Left cardiac atrium (tissue), 4 donors: ENCODE data around the gene COPZ1. TPM values are rescaled to one million over a fixed set of nuclear protein-coding genes. Genes with fewer than 3 reads are reported as not detected.
"Not testable (repeated sequence)": the region's sequence is repeated elsewhere in the genome, so short reads cannot be mapped to it uniquely, and the experiment has no call there.

Source experiments
- ATAC-seq, 2 donors: fragments of 200-7000 bp; cut with Tn5 transposase; one replicate each; pipeline ENCODE4 v1.9.1; 2020; ENCODE audit warnings: mild to moderate bottlenecking in 2 of 2, moderate library complexity in 2 of 2
- DNase-seq: peaks from one replicate; pipeline ENCODE4 v3.0.0-alpha.2; 2020
- intact Hi-C, 2 donors: fragments of 100-400 bp; cut with DNase I; formaldehyde crosslinking; loops; one replicate each; pipeline versions ENCODE4 v1.14.1 to v1.15.1; 2022 to 2023
- total RNA-seq, 2 donors: library from RNA; stranded (reverse); fragmentation: NEBNext Ultra II Directional; extraction: Animal tissue kit (Norgen Biotek cat#: 25700); gene quantifications; one replicate each; pipeline ENCODE4 v1.2.1, GENCODE V29; 2021
- donor health status: DM: no; HTN: yes; CAD: no.
- donor health status: DM: no; HTN: yes; CAD: no; lungs with severe emphysema.
- donor health status: DM: yes; HTN: yes; CAD: no.
- donor health status: Dilated cardiomyopathy.

Gene COPZ1
- total RNA-seq, 2 donors from 2014 or later: 118 to 131 TPM

DNA sequence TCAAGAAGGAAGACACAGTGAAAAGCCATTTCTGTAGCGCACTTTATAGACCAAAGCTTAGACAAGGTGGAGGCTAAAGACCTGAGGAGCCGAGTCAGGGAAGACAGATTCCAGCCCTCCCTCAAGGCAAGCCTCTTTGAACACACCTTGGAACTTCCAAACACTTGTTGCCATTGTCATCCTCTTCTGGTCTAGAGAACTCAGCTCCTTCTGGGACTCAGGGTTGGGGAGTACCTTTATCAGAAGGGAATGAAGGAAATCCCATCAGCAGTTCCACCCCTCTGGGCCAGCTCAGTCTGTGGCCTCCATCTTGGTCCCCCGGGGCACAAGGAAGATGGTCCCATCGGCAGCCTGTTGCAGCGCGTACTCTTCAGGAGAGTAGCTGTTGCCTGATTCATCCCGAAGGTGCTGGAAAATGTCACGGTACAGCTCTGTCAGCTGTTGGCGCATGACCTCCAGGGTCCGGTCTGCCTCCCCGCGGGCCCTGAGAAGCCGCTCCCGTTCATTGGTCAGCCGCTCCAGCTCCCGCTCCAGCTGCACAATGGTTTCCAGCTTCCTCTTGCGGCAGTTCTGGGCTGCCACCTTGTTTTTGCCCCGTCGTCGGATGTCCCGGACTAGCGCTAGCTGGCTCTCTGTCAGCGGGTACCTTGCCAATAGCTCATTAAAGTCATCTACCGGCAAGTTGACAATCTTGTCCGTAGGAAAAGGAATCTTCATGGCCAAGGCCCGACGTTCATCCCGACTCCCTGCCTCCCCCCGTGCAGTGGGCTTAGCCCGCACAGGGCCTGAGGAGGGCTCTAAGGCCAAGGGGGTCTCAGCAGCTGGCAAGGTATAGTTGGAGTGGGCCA, 32.6 kb upstream of the COPZ1 start:
- no peak for ATAC-seq
- intact Hi-C loops: loop anchor here (10.0 kb wide), 1 partner anchor 72 kb away; the partner anchor contains the start of gene GPR84 (in 2 of the 2)
- DNase-seq: no peak

DNA sequence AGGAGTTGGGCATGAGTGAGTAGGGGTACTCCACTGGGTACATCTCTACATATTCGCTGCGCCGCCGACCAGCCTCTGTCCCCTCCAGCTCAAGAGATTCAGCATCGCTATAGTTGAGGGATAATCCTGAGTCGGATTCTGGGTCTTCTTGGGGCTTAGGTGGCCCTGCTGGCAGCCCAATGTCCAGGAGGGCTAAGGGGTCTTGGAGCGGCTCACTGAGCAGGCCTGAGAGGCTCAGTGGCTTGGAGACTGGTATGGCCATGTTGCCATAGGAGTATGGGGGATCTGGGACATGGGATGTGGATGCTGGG, 32.0 kb upstream of the COPZ1 start:
- ATAC-seq (no peak), DNase-seq (no peak)
- intact Hi-C loops: loop anchor here (10.0 kb wide), 1 partner anchor 72 kb away; the partner anchor contains the start of gene GPR84 (in 2 of the 2)

DNA sequence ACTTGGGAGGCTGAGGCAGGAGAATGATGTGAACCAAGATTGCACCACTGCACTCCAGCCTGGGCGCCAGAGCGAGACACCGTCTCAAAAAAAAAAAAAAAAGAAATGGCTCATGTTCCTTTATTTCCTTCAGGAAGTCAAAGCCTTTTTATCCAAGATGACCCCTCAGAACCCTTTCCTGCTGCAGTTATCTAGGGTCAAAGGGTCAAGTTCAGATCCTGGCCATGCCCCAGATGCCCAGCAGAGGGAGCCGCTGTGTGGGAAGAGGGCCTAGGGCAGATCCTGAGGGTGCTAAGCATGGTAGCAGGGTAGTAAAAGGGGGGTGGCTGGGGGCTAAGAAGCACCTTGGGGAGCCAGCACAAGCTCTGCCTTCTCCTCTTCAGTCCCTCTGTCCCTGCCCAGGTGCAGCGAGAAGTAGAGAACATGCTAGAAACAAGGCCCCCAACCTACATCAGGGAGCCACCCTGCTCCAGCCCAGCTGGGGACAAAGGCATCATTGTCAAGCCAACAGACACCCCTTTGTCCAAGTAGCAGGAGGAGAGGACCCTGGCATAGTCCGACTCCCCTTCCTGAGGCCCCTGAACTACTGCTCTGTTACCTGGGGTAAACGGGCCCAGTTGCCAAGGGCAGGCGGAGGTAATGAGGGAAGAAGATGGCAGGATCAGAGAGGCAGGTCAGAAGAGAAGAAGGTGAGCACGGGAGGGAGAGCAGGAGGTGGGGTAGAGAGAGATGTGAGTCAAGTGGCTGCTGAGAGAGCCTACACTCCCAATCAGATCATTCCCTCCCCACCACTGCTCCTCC, 30.6 kb upstream of the COPZ1 start:
- ATAC-seq: peak in 1 of 2 donors; percentile 67
- intact Hi-C loops: loop anchor here (10.0 kb wide), 1 partner anchor 70 kb away; the partner anchor contains the start of gene GPR84 (in 2 of the 2)

DNA sequence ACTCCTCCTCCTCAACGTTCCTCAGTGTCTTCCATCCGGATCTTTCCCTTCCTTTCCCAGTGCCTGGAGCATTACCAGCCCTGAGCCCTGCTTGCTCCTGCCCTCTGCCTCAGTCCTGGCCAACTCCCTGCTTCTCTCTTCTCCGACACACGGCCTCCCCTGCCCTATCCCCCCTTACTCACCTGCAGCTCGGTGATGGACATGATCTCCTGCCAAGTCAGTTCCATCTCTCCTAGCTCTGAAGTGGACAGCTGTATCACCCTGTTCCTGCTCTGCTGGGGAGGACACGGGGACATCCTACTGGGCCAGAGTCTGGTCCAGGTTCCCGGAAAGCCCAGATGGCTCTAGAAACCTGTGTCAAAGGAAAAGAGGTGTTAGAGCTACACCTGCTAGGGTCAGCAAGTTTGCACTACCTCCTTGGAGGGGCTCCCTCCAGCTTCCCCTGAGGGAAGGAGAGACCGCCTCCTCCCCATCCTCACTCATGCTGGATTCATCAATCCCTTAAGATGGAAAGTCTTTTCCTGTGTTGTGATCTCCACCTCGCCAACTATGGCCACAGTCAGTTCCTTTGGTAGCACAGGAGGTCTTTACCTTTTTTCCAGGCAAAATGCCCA, 29.9 kb upstream of the COPZ1 start:
- intact Hi-C loops: loop anchor here (10.0 kb wide), 1 partner anchor 70 kb away; the partner anchor contains the start of gene GPR84 (in 2 of the 2)
- ATAC-seq: no peak
- DNase-seq: no peak

More for the DNA sequence above, 30.6 kb upstream of the COPZ1 start:
- DNase-seq: peak; percentile 48

DNA sequence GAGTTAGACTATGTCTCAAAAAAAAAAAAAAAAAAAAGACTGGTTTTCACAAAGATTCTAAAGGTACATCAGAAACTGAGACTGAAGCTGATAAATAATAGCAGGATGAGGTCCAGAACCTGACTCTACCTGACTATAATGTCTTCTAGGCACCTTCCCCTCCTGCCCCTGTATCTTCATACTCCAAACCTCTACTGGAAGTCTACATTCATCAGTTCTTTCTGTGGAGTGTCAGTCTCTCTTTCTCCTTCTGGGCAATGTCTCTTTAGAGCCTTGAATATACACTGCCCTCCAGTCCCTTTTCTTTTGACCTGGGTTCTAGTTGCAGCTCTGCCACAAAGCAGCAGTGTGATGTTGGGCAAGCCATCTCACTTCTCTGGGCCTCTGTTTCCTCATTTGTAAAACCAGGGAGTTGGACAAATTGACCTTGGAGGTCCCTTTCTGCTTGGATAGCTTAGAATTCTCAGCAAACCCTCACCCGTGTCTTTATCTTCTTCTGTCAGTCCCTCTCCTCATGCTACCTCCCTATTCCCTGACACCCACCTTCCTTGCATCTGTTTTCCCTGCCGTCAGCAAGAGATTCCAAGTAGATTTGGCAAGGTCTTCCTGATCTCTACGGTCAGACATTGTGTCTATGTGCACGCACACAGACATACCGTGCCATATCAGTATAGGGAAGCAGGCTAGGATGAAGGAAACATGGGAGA, 28.4 kb upstream of the COPZ1 start:
- intact Hi-C loops: loop anchor here (10.0 kb wide), 1 partner anchor 68 kb away; the partner anchor contains the start of gene GPR84 (in 2 of the 2)
- DNase-seq (no peak), ATAC-seq (no peak)

DNA sequence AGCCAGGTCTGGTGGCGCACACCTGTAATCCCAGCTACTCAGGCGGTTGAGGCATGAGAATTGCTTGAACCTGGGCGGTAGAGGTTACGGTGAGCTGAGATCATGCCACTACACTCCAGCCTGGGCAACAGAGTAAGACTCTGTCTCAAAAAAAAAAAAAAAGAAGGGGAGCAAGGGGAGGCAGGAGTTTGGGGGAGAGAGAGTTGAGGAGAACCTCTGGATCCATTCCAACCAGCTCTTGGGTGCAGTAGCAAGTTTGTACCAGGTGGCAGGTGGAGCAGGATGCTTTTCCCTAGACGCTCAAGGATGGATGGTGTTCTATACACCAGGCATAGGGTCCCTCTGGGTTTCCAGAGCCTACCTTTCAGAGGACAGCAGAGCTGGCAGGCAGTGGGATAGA, 26.0 kb upstream of the COPZ1 start:
- DNase-seq (no peak), ATAC-seq (no peak)
- intact Hi-C loops: loop anchor here (10.0 kb wide), 1 partner anchor 66 kb away; the partner anchor contains the start of gene GPR84 (in 2 of the 2)

DNA sequence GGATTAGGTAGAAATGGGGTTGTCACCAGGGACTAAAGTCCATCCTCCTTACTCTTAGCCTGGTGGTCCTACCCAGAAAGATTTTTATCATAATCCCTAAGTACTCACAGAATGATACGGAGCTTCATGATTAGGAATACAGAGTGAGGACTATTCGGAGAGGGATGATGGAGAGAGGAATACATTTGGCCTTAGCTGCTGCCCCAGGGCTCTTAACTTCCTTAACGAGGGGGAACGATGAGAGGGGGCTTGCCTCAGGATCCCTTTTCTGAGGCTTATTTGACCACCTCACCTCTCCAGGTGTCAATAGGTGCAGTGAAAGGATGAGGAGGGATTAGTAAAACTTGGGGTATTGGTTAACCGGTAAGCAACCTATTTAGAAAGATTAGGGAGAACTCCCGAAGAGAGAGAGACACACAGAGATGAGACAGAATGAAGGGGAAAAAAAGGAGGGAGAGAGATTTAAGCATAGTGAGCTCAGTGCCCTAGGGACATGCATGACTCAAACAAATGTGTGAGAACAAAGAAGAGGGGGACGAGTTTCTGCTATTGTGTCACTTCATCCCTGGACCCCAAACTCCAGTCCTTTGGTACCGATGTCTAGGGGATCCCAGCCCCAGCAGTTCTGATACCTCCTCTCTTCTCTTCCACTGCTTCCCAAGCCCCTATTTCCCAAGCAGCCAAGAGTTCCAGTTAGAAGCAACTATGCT, 25.3 kb upstream of the COPZ1 start:
- intact Hi-C loops: loop anchor here (10.0 kb wide), 1 partner anchor 65 kb away; the partner anchor contains the start of gene GPR84 (in 2 of the 2)
- no peak for ATAC-seq
- DNase-seq: no peak

DNA sequence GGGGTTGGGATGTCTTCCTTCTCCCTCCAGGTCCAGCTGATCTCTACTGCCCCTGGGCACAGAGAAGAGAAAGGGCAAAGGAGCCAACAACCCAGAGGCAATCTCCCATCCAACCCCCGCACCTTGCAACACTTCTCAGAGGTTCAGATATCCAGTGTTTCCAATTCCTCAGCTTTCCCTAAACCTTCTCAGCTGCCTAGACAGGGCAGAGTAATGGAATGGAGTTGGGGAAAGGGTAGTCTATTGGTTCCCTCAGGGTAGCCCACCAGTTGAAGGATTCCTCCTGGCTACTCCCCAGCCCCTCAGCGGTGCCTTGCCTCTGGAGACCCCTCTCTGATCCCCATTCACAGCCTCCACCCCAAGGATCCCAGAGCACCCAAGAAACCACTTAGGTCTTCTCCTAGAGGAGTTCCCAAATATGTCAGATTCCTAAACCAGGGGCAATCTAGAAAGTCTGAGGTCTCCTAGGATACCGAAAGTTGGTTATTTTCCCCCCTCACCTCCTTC, 24.7 kb upstream of the COPZ1 start:
- ATAC-seq: peak in 1 of 2 donors; percentile 13
- no peak for DNase-seq
- intact Hi-C loops: no loop called here

DNA sequence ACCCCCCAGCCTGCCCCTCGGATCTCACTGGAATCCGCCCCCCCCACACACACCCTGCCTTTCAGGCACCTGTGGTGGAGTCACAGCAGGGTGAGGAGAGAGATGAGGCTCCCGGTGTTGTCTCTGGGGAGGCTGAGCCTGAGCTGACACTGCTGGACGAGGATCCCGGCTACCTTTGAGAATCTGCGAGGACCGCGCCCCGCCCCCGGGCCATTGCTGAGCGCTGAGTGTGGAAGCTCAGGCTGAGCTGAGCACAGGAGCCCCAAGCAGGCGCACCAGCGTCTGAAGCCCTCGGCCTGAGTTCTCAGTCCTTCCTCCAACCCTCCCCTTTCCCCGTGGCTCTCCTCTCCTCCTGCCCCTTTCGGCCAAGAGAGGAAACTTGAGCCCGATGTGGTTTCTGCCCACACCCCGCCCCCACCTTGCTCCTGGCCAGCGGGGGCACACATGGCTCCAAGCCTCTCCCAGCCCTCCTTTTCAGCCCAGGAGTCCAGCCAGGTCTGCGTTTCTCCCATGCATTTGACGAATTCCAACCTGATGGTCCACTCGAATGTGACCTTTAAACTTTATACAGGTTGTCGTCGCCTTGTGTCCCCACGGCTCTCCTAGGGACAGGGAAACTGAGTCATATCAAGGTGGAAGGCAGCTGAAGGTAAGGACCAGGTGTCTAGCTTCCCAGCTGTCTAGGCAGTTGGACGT, 24.1 kb upstream of the COPZ1 start, which contains the start of gene NFE2:
Gene NFE2 (minus strand): TSS at position 284 of the 696 bp plus-strand sequence. CDS start 5,767 bp downstream, outside the sequence.
- ATAC-seq (peak; percentile 69 to 90), DNase-seq (peak; percentile 56)
- intact Hi-C loops: no loop called here

DNA sequence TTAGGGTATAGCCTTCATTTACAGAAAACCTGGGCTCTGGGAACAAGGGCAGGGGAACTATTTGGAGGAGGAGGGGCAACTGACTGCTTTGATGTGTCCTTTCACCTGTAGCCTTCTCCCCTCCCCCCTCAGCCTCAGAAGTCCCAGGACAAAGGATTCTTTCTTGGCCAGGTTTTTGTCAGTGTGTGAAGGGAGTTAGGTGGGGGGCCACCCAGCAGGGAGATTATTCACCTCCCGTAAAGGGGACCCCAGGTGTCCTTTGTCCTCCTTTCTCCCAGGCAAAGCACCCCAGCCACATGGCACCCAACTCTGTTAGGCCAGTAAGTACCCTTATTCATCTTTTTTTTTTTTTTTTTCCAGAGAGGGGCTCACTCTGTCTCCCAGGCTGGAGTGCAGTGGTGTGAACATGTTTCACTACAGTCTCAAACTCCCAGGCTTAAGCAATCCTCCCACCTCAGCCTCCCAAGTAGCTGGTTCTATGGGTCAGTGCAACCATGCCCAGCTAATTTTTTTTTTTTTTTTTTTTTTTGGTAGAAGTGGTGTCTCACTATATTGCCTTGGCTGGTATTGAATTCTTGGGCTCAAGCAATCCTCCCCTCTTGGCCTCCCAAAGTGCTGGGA, 23.4 kb upstream of the COPZ1 start:
- DNase-seq (no peak), ATAC-seq (no peak)
- intact Hi-C loops: no loop called here

DNA sequence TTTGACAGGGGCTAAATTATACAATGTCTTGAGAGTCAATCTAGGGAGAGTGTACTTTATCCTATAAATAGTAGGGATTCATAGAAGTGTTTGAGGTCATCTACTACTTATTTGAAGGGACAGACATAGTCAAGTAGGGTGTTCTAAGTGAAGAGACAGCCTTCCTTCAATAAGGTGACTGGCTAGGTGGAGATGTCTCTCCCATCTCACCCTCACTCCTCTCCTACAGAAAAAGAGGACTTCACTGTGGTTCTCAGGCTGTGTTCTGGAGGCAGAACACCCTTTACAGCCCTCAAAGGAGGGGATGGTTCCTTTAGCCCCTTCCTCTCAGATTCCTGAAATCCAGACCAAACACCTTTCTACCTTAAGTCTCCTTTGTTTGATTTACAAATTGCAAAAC, 21.3 kb upstream of the COPZ1 start:
- DNase-seq: no peak
- no peak for ATAC-seq
- intact Hi-C loops: no loop called here

DNA sequence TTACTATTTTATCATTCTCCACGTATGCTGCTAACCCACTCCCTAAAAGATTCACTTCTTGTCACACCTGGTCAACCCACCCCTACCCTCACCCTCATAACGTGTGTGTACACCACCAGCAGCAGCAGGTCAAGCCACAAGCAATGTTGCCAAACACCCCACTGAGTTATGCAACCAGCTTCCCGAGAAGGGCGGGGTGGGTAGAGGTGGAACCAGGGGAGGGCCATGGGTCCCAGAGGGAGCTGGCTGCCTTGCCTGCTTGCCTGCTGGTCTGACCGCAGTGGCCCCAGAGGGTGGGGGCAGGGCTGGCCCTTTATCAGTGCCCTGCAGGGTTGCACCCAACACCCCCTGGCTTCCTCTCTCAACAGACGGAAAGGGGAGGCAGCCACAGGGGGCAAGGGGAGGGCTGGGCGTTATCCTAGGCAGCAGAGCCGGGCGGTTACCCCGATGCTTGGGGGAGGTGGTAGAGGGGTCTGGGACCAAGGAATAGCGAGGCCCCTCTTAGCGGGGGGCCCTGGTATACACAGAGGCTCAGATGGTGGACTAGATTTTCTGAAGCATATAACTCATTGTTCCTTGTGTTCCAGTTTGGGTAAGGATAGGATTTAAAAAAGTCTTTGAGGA, 20.6 kb upstream of the COPZ1 start:
- intact Hi-C loops: no loop called here
- DNase-seq: peak; percentile 79
- peak; percentile 70 to 74 for ATAC-seq

DNA sequence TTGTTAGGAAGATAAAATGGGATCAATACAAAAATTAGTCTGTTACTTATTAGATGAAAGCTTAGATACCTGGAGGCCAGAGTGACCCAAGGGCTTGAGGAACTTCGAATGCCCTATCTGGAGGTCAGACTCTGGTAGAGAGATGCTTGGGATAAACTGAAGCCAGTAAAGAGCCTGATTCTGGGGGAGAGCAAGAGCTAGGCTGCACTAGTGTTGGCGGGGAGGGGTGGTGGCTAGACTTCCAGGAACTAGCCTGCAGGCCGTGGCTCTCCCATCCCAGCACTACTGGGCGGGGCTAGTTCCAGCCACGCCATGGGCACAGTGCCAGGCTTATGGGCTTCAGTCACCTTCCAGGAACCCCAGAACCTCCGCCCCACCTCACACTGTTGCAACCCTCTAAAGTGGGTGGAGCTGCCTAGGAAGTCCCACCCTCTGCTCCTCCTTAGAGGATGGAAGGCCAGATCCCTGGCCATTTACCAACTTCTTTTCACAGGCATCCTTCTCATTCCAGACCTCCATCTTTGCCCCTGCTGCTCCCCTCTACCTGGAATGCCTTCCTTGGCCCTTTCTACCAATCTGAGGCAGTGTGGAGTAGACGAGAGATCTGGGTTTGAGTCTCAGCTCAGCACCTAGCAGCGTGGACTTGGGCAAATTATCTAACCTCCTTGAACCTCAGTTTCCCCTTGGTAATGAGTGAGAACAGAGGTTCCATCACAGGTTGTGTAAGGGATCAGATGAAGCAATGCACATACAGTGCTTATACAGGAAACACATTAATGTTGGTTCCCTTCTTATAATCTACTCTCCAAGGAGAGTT, 17.8 kb upstream of the COPZ1 start:
- DNase-seq (peak; percentile 90), ATAC-seq (peak; percentile 76 to 95)
- intact Hi-C loops: no loop called here

DNA sequence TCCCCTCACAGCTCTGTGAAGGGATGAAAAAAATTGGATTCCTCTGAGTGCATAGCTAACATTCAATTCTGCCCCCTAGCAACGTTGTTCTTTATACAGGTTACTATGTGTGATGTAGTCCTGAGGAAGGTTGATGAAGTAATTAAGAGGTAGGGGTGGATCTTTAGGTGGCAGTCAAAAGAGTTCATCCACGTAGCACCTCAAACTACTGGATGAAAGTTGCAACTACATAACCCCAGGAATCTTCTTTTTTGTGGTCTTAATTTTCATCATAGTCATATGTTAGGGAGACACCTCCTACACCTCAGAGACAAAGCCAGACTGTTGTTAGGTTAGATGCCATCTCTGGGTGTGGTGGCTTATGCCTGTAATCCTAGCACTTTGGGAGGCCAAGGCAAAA, 13.9 kb upstream of the COPZ1 start:
- no peak for ATAC-seq
- intact Hi-C loops: no loop called here
- no peak for DNase-seq

DNA sequence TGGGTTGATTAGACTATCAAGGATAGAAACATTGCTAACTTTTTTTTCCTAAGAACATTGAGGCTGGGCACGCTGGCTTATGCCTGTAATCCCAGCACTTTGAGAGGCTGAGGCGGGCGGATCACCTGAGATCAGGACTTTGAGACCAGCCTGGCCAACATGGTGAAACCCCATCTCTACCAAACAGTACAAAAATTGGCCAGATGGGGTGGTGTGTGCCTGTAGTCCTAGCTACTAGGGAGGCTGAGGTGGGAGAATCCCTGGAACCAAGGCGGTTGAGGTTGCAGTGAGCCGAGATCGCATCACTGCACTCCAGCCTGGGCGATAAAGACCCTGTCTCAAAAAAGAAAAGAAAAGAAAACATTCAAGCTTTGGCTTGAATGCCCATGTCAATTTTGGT, 12.6 kb upstream of the COPZ1 start:
- ATAC-seq, intact Hi-C loops, DNase-seq: not testable (repeated sequence)

DNA sequence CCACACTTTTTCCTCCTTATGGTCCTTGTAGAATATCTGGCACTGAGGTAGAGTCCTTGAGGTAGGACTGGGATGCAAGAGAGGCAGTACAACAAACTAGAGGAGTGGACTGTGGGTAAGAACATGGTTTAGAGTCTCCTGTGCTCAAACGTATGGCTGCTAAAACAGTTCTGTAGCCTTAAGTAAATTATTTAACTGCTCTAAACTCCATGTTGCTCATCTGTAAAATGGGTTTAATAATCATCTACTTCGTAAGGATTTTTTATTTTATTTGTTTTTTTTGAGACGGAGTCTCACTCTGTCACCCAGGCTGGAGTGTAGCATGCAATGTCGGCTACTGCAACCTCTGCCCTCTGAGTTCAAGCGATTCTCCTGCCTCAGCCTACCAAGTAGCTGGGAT, 3.6 kb upstream of the COPZ1 start:
- ATAC-seq: no peak
- DNase-seq: no peak
- intact Hi-C loops: no loop called here
